GM12892 (cell line): ENCODE results near the gene SHOX.

Experiments used
- POLR2A ChIP-seq: IDR thresholded peaks from 2 replicates; pipeline ENCODE4 v1.6.1; 2011; ENCODE audit warnings: low read depth, low read length, control low read depth
- POLR2AphosphoS5 ChIP-seq: IDR thresholded peaks from 2 replicates; pipeline ENCODE4 v1.6.1; 2011; ENCODE audit warnings: low read depth, low read length, control low read depth
- TAF1 ChIP-seq: IDR thresholded peaks from 2 replicates; pipeline ENCODE4 v1.6.1; 2011; ENCODE audit warnings: low read depth, mild to moderate bottlenecking, control low read depth, low read length, borderline replicate concordance

- no peak for TF ChIP-seq POLR2A
- no peak for TF ChIP-seq POLR2AphosphoS5
- no peak for TF ChIP-seq TAF1
Observed at GRCh38 chrX:649166-649565, 18.6 kb downstream of the SHOX start.
